HFF-Myc (cell line): ENCODE measurements around the gene RIN3.

Experiments used
- DNase-seq: peaks from one replicate; pipeline ENCODE4 v3.0.0-alpha.2; 2011; ENCODE audit warnings: low read depth; ENCODE audit errors: extremely low read depth
- H3K4me3 ChIP-seq: replicated peaks from 2 replicates; pipeline ENCODE4 v1.5.1; 2011; ENCODE audit warnings: low read depth, mild to moderate bottlenecking, control low read depth, low read length
- TF ChIP-seq, protein P1 (sequence below): IDR thresholded peaks from 2 replicates; pipeline ENCODE4 v1.5.1; 2012; ENCODE audit warnings: mild to moderate bottlenecking, low read depth, low read length, control low read depth; ENCODE audit errors: missing control alignments

RIN3 gene

DNA sequence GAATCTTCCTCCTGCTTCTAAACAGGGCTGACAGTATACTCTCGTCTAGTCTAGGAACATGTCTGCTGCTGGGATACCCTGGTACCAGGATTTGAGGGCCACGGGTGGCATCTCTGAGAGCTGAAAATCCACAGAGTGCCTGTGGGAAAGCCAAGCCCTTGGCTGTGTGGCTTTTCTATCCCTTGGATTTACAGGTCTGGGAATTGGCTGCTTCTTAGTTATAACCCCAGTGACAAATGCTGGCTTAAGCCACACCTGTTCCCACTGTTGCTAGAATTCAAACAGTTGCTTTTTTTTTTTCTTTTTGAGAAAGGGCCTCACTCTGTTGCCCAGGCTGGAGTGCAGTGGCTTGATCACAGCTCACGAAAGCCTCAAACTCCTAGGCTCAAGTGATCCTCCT is 14.3 kb upstream of the RIN3 start:
- TF ChIP-seq, protein P1, sequence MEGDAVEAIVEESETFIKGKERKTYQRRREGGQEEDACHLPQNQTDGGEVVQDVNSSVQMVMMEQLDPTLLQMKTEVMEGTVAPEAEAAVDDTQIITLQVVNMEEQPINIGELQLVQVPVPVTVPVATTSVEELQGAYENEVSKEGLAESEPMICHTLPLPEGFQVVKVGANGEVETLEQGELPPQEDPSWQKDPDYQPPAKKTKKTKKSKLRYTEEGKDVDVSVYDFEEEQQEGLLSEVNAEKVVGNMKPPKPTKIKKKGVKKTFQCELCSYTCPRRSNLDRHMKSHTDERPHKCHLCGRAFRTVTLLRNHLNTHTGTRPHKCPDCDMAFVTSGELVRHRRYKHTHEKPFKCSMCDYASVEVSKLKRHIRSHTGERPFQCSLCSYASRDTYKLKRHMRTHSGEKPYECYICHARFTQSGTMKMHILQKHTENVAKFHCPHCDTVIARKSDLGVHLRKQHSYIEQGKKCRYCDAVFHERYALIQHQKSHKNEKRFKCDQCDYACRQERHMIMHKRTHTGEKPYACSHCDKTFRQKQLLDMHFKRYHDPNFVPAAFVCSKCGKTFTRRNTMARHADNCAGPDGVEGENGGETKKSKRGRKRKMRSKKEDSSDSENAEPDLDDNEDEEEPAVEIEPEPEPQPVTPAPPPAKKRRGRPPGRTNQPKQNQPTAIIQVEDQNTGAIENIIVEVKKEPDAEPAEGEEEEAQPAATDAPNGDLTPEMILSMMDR, result no peak
- H3K4me3 ChIP-seq, result no peak overlapping the region
- no peak for DNase-seq

DNA sequence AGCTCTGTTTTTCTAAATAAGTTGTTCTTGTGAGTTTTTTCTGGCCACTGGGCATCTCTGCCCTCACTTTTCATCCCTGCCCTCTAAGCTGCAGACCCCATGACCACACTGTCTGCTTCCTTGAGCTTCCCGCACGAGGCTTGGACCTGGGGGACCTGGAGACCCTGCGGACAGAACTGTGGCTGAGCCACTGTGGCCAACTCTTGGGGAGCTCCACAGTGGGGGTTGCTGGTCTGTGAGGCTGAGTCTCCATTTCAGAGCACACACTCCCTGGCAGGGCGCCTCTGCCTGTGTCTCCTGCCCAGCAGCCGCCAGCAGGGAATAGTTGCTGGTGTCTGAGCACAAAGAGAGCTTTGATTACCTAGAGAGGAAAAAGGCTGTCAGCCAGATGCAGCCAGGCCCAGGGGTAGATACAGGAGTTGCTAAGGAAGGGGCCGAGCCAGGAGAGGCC is 13.1 kb upstream of the RIN3 start:
- TF ChIP-seq, protein P1, result no peak
- no peak for DNase-seq
- no peak overlapping the region for H3K4me3 ChIP-seq

DNA sequence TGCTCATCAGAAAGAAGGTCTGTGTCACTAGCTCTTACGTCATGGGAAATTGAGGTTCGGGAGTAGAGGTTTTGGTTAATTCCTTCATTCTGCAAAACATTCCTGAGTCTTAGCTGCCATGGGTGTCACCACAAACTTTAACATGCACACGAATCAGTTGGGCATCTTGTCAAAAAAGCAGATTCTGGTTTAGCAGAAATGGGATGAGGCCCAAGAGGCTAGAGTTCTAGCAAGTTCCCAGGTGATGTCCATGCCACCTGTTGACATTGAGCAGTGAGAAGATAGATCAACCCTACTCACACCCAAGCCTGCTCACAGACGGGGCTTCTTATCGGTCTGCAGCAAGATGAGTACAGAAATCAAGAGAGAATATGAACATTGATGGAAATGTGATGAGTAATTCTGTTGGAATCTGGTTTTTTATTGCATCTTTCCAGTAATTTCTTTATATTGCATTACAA is 11.7 kb upstream of the RIN3 start:
- no peak overlapping the region for H3K4me3 ChIP-seq
- TF ChIP-seq, protein P1, result no peak
- no peak for DNase-seq

DNA sequence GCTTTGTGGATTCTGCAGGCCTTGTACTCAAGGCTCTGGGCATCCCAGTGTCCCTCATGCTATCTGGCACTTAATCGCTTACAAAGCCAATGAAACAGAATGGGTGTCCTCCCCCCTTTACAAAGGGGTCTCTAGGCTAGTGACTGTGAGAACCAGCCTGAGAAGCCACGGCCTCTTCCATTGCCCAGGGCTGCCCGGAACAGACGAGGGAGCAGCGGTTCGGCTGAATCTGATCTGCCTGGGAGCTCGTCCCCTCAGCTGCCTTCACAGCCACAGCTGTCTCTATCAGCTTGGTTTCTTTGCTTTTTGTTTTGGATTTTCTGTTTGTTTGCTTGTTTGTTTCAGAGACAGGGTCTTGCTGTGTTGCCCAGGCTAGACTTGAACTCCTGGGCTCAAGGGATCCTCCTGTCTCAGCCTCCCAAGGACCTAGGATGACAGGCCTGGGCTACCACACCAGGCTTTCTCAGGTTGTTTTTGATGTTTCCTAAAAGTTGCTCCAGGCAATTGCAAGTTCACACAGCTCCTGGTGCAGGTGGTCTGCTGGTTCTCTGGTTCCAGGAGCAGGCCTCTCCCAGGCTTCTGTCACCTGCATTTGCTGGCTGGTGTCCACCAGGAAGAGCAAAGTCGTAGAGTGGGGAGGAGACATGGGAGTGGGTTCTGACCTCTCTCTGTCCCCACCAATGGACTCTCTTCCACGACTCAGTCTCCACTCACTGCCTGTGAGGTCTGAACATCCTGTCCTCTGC is 10.9 kb upstream of the RIN3 start:
- no peak overlapping the region for H3K4me3 ChIP-seq
- TF ChIP-seq, protein P1, result no peak
- DNase-seq, result no peak

DNA sequence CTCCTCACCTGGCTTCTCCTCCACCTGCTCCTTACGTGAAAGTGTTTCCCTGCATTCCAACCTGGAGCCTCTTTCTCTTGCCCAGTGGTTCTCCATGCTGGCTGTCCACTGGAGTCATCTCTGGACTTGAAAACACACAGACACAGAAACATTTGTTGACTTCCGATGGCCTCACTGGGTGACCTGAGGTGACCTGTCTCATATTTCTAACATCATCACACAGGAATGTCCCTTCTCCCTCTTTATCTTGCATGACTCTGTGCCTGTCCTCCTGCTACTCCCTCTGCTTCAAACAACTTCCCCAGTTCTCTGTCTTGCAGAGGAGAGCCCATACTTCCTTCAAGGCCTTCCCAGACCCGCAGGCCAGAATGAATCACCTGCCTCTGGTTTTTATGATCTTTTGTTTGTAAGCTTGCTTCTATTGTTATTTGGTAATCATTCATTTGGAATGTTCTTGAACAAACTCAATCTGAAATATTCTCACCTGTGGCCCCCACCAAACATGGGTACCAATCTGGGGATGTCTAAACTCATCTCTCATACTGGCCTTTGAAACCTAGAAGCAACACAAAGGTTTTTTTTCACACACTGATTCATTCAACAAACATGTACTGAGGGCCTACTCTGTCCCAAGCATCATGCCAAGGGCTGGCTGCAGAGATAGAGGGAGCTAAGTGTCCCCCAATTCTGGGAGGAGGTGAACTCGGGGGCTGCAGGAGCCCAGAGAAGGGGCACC is 9.7 kb upstream of the RIN3 start:
- TF ChIP-seq, protein P1, result no peak
- H3K4me3 ChIP-seq, result no peak overlapping the region
- peak; percentile 29 for DNase-seq

DNA sequence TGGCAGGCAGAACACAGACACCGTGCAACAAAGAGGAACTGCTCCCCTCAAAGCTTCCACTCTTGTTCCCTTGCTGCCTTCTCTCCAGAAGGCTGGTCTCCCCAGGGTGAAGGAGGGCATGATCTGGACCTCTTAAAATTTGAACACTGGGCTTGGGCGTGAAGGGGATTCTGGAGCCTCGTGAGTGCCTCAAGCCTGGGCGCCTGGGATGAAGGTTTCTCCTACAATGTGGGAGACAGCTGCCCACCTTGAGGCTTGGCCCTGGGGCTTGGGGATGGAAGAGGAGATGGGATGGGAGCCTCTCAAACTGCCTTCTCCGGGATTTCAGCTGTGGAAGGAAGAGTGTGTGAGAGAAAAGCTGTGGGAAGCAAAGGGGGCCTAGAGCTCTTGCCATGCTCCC is 7.8 kb upstream of the RIN3 start:
- TF ChIP-seq, protein P1, result no peak
- no peak for DNase-seq
- H3K4me3 ChIP-seq, result no peak overlapping the region
